CD14-positive monocyte (primary cell): ENCODE data around the gene GINS1. TPM values are rescaled to one million over a fixed set of nuclear protein-coding genes. Genes with fewer than 3 reads are reported as not detected.
A peak's percentile ranks its signal among the peaks of the same experiment; 100 is the strongest.

ENCODE experiments used
- DNase-seq, 3 donors: peaks; one replicate each; pipeline ENCODE4 v3.0.0-alpha.2; 2011 to 2022
- H2AFZ ChIP-seq: 2 replicates; pipeline ENCODE4 v1.6.0; 2012; ENCODE audit warnings: mild to moderate bottlenecking, low read depth, low read length, inconsistent platforms; ENCODE audit not compliant: insufficient read depth, poor library complexity, severe bottlenecking
- H3K27ac ChIP-seq, 2 donors: 1 replicate in 1 of 2; 2 replicates in 1 of 2; pipeline ENCODE4 v1.5.1; 2012 to 2013; ENCODE audit warnings: low read length in 2 of 2, control low read depth in 1 of 2, inconsistent platforms in 1 of 2, low read depth in 1 of 2, mild to moderate bottlenecking in 1 of 2
- H3K27me3 ChIP-seq, 2 donors: one replicate each; pipeline versions ENCODE4 v1.6.0 to v1.6.1; 2011 to 2013; ENCODE audit warnings: low read length in 2 of 2; ENCODE audit not compliant: control insufficient read depth in 2 of 2, insufficient read depth in 2 of 2
- H3K36me3 ChIP-seq, 2 donors: replicated peaks in 1 of 2; 1 replicate in 1 of 2; 2 replicates in 1 of 2; pipeline versions ENCODE4 v1.5.1 to v1.6.1; 2012 to 2013; ENCODE audit warnings: low read length in 2 of 2, control low read depth in 1 of 2, inconsistent platforms in 1 of 2, mild to moderate bottlenecking in 1 of 2; ENCODE audit not compliant: insufficient read depth in 2 of 2, control insufficient read depth in 1 of 2
- H3K4me1 ChIP-seq, 2 donors: 1 replicate in 1 of 2; 2 replicates in 1 of 2; pipeline versions ENCODE4 v1.5.1 to v1.6.1; 2012 to 2013; ENCODE audit warnings: low read length in 2 of 2, control low read depth in 1 of 2, inconsistent platforms in 1 of 2, mild to moderate bottlenecking in 1 of 2, moderate library complexity in 1 of 2; ENCODE audit not compliant: insufficient read depth in 2 of 2, control insufficient read depth in 1 of 2
- H3K4me2 ChIP-seq: replicated peaks from 2 replicates; pipeline ENCODE3; 2012; ENCODE audit warnings: low read length, moderate library complexity, mild to moderate bottlenecking; ENCODE audit not compliant: poor library complexity, severe bottlenecking; ENCODE audit errors: extremely low read depth
- H3K4me3 ChIP-seq, 3 experiments: fragments of 200-600 bp in 1 of 3; sonication (generic) in 1 of 3; replicated peaks in 1 of 3; 1 replicate in 2 of 3; 2 replicates in 1 of 3; pipeline ENCODE4 v1.5.1; 2011 to 2013; ENCODE audit warnings: low read length in 3 of 3, mild to moderate bottlenecking in 3 of 3, control low read depth in 2 of 3, low read depth in 2 of 3, inconsistent platforms in 1 of 3, moderate library complexity in 1 of 3
- H3K79me2 ChIP-seq: 2 replicates; pipeline ENCODE4 v1.6.0; 2012; ENCODE audit warnings: mild to moderate bottlenecking, control low read depth, inconsistent platforms, low read length, moderate library complexity; ENCODE audit not compliant: insufficient read depth
- H3K9ac ChIP-seq: 2 replicates; pipeline ENCODE4 v1.6.0; 2017; ENCODE audit warnings: low read length, mild to moderate bottlenecking; ENCODE audit not compliant: insufficient read depth, poor library complexity, severe bottlenecking
- H3K9me3 ChIP-seq, 2 donors: replicated peaks in 1 of 2; 1 replicate in 1 of 2; 2 replicates in 1 of 2; pipeline versions ENCODE4 v1.5.1 to v1.6.1; 2012 to 2013; ENCODE audit warnings: low read length in 2 of 2, control low read depth in 1 of 2; ENCODE audit not compliant: control insufficient read depth in 1 of 2, insufficient read depth in 1 of 2
- H4K20me1 ChIP-seq: 2 replicates; pipeline ENCODE4 v1.6.0; 2012; ENCODE audit warnings: mild to moderate bottlenecking, low read length, control low read depth, moderate library complexity; ENCODE audit not compliant: insufficient read depth
- H3K27ac Mint-ChIP-seq, 7 donors: one replicate each; pipeline ENCODE4 v1.8.0; 2020; ENCODE audit warnings: mild to moderate bottlenecking in 7 of 7, mixed read lengths in 7 of 7, moderate library complexity in 6 of 7, inconsistent platforms in 2 of 7
- H3K27me3 Mint-ChIP-seq, 3 donors: one replicate each; pipeline ENCODE4 v1.8.0; 2021 to 2022; ENCODE audit warnings: low read depth in 3 of 3, mild to moderate bottlenecking in 3 of 3, mixed read lengths in 3 of 3, moderate library complexity in 3 of 3, inconsistent platforms in 1 of 3
- H3K36me3 Mint-ChIP-seq, 2 donors: one replicate each; pipeline ENCODE4 v1.8.0; 2020; ENCODE audit warnings: mixed read lengths in 2 of 2, inconsistent platforms in 1 of 2, mild to moderate bottlenecking in 1 of 2
- H3K4me1 Mint-ChIP-seq: one replicate; pipeline ENCODE4 v1.8.0; 2020; ENCODE audit warnings: mild to moderate bottlenecking, mixed read lengths
- H3K4me3 Mint-ChIP-seq, 2 donors: one replicate each; pipeline ENCODE4 v1.8.0; 2020; ENCODE audit warnings: mild to moderate bottlenecking in 2 of 2, mixed read lengths in 2 of 2, moderate library complexity in 1 of 2
- H3K9me3 Mint-ChIP-seq, 7 donors: one replicate each; pipeline ENCODE4 v1.8.0; 2020 to 2022; ENCODE audit warnings: mixed read lengths in 7 of 7, mild to moderate bottlenecking in 6 of 7, moderate library complexity in 6 of 7, inconsistent platforms in 2 of 7
- WGBS: methylation state at CpG from one replicate; pipeline ENCODE4 v1.1.5; 2013; ENCODE audit warnings: missing lambda C conversion rate; ENCODE audit not compliant: insufficient coverage; 5-methylcytosine and 5-hydroxymethylcytosine counted together
- intact Hi-C, 2 donors: fragments of 100-400 bp; cut with micrococcal nuclease; formaldehyde crosslinking; loops; one replicate each; pipeline versions ENCODE4 v1.15.0 to v1.15.1; 2023
- polyA plus RNA-seq, 3 donors: library from polyadenylated mRNA; depleted of rRNA in 1 of 3; unstranded in 2 of 3; stranded (reverse) in 1 of 3; fragments of 300-500 nt in 2 of 3; fragments of >200 nt in 1 of 3; fragmentation: Illumina TruSeq in 2 of 3; gene quantifications; 1 replicate in 2 of 3; 2 replicates in 1 of 3; pipeline ENCODE4 v1.2.3, GENCODE V29; 2012 to 2021
- TF ChIP-seq, protein P1 (sequence below): fragments of 200-600 bp; IDR thresholded peaks from one replicate; pipeline ENCODE4 v1.8.0; 2022; ENCODE audit warnings: antibody characterized with exemption, mild to moderate bottlenecking

GINS1 gene
- polyA plus RNA-seq, 3 donors: 0.16 to 0.48 (median 0.28) TPM

DNA sequence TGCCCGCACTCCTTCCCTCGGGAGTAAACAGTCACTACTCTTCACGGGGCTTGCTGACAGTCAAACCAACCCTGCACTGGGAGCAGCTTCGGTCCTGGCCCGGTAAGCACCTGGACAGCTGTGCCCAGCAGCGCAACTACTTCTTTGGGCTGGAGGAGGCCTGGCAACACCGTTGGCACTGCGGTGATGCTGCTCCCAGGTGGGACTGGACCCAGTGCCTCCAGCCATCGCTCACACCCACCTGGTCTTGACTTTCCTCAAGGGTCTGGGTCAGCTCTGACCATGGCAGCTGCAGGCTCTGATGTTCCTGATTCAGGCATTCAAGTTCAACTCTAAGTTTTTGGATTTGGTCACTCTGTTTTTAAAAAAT, 53.8 kb downstream of the GINS1 start:
- peaks cover 28% of the 10 kb centered on the region for H3K4me1 Mint-ChIP-seq
- peaks cover 0 to 1% (median 0%) of the 10 kb centered on the region in 3 donors for H3K27me3 Mint-ChIP-seq
- no peaks in the 10 kb centered on the region for H3K27me3 ChIP-seq
- peak overlapping the region in 1 of 3 experiments; percentile 25 for H3K4me3 ChIP-seq
- intact Hi-C loops: no loop called here
- 96% methylated on average over 9 of the region's 9 CpGs for WGBS
- H4K20me1 ChIP-seq: no peaks in the 10 kb centered on the region
- H3K36me3 ChIP-seq: no peaks in the 10 kb centered on the region
- H3K36me3 Mint-ChIP-seq: no peaks in the 10 kb centered on the region
- H3K9me3 ChIP-seq: no peaks in the 10 kb centered on the region
- peak overlapping the region; percentile 49 for H3K4me2 ChIP-seq
- H3K79me2 ChIP-seq: no peaks in the 10 kb centered on the region
- H3K4me3 Mint-ChIP-seq: peak overlapping the region in 1 of 2 donors; percentile 80
- peaks cover 0 to 3% (median 0%) of the 10 kb centered on the region in 7 donors for H3K9me3 Mint-ChIP-seq
- TF ChIP-seq, protein P1, sequence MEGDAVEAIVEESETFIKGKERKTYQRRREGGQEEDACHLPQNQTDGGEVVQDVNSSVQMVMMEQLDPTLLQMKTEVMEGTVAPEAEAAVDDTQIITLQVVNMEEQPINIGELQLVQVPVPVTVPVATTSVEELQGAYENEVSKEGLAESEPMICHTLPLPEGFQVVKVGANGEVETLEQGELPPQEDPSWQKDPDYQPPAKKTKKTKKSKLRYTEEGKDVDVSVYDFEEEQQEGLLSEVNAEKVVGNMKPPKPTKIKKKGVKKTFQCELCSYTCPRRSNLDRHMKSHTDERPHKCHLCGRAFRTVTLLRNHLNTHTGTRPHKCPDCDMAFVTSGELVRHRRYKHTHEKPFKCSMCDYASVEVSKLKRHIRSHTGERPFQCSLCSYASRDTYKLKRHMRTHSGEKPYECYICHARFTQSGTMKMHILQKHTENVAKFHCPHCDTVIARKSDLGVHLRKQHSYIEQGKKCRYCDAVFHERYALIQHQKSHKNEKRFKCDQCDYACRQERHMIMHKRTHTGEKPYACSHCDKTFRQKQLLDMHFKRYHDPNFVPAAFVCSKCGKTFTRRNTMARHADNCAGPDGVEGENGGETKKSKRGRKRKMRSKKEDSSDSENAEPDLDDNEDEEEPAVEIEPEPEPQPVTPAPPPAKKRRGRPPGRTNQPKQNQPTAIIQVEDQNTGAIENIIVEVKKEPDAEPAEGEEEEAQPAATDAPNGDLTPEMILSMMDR: no peak
- peak overlapping the region in 5 of 7 donors; percentile 6 to 75 (median 53) for H3K27ac Mint-ChIP-seq
- no peak for DNase-seq
- peak overlapping the region; percentile 56 for H2AFZ ChIP-seq
- peak overlapping the region; percentile 1 to 56 for H3K27ac ChIP-seq
- no peak overlapping the region for H3K9ac ChIP-seq
- peaks cover 23 to 24% of the 10 kb centered on the region in 2 donors for H3K4me1 ChIP-seq

DNA sequence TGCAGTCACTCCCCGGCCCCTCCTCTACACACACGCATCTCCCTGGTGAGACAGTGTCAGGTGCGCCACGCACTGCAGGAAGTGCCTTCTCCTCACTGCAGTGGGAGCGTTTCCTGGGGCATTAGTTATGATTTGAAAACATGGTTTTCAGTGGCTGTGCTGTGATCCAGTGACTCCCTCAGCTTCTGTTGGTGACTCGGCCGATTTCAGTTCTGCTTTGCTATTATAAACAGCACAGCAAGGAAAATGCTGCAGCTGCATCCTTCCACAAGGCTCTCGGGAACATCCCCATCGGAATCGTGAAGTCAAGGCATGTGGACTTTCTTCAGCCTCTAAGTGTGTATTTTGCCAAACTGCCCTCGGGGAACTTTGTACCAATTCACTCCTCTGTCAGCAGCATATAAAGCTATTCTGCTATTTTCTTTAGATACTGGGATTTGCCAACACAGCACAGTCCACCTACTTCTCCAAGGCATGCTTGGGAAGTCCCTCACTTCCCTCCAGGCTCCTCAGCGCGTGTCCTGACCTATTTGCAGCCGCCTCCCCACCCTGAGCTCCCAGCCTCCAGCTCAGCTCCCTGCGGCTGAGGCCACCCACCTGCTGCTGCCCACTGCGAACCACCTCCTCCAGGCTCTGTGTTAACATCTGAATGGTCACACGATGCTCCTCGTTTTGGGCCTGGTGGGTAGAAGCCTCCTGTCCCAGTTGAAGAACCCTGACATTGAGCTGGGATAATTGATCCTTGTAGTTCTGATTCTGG, 54.5 kb downstream of the GINS1 start:
- Mint-ChIP-seq H3K27ac (peak overlapping the region; percentile 6 to 70 (median 22)), H3K4me1 (peaks cover 28% of the 10 kb centered on the region), H3K36me3 (no peaks in the 10 kb centered on the region), H3K27me3 (peaks cover 0 to 1% (median 1%) of the 10 kb centered on the region in 3 donors), H3K9me3 (peaks cover 0 to 3% (median 0%) of the 10 kb centered on the region in 7 donors), H3K4me3 (peak overlapping the region; percentile 49 to 80)
- H3K27ac ChIP-seq: peak overlapping the region; percentile 21 to 56
- intact Hi-C loops: no loop called here
- H3K9ac ChIP-seq: no peak overlapping the region
- no peaks in the 10 kb centered on the region for H3K36me3 ChIP-seq
- no peaks in the 10 kb centered on the region for H3K79me2 ChIP-seq
- no peaks in the 10 kb centered on the region for H3K9me3 ChIP-seq
- H3K4me3 ChIP-seq: peak overlapping the region in 1 of 3 experiments; percentile 25
- no peaks in the 10 kb centered on the region for H3K27me3 ChIP-seq
- TF ChIP-seq, protein P1: no peak
- peaks cover 23 to 24% of the 10 kb centered on the region in 2 donors for H3K4me1 ChIP-seq
- H3K4me2 ChIP-seq: peak overlapping the region; percentile 49
- H2AFZ ChIP-seq: peak overlapping the region; percentile 56
- DNase-seq: peak; percentile 30 to 68 (median 32)
- WGBS: 8% methylated on average over 9 of the region's 18 CpGs
- H4K20me1 ChIP-seq: no peaks in the 10 kb centered on the region
